ENCODE data around the gene RAB7B. TPM values are rescaled to one million over a fixed set of nuclear protein-coding genes. Genes with fewer than 3 reads are reported as not detected.
A peak's percentile ranks its signal among the peaks of the same experiment; 100 is the strongest.
"Not testable (repeated sequence)": the region's sequence is repeated elsewhere in the genome, so short reads cannot be mapped to it uniquely, and the experiment has no call there.

Gene RAB7B
- total RNA-seq, 2 donors from 2014 or later, result not detected

DNA sequence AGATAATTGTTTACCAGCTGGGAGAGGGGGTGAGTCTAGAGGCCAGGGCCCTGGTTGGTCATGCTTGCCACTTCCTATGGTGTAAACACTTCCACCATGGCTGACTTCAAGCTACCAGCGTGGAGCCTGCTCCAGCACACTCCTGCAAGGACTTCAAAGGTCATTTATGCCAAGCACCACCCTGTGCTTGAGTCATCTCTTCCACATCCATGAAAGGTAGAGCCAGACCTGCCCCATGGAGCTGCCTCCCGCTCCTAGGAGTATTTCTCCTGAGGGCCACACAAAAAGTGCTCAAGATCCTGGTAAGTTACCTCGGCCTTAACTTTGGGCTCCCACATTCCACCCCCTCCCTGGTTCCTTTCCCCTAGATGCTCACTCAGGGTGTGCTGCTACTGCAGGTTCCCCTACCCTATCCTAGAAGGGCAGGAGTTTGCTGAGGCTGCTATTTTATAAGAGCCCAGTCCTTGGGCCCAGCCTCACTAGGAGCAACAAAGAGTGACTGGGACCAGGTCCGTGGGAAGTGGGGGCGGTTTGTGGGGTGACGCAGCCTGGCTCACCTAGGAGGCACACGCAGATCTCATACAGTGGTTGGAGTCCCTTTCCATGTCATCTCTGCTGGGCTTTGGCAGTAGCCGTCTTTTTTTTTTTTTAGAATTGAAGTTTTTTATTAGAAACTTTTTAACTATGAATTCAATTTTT lies 2.4 kb downstream of the RAB7B start:
- peaks cover 2 to 6% of the 10 kb centered on the region in 2 donors for H3K9me3 Mint-ChIP-seq
- peak; percentile 28 to 37 for DNase-seq
- H3K27ac Mint-ChIP-seq, result no peak overlapping the region
- H3K4me1 Mint-ChIP-seq (ENCODE audit: low read depth), result peaks cover 29% of the 10 kb centered on the region
- peaks cover 21% of the 10 kb centered on the region for H3K27me3 Mint-ChIP-seq (ENCODE audit: low read depth)
- ATAC-seq (replicated peaks in 1 of 2), result peak; percentile 63 to 68
- no peak overlapping the region for H3K4me3 Mint-ChIP-seq
- H3K36me3 Mint-ChIP-seq (ENCODE audit: insufficient read depth in 2 of 2), result no peaks in the 10 kb centered on the region

DNA sequence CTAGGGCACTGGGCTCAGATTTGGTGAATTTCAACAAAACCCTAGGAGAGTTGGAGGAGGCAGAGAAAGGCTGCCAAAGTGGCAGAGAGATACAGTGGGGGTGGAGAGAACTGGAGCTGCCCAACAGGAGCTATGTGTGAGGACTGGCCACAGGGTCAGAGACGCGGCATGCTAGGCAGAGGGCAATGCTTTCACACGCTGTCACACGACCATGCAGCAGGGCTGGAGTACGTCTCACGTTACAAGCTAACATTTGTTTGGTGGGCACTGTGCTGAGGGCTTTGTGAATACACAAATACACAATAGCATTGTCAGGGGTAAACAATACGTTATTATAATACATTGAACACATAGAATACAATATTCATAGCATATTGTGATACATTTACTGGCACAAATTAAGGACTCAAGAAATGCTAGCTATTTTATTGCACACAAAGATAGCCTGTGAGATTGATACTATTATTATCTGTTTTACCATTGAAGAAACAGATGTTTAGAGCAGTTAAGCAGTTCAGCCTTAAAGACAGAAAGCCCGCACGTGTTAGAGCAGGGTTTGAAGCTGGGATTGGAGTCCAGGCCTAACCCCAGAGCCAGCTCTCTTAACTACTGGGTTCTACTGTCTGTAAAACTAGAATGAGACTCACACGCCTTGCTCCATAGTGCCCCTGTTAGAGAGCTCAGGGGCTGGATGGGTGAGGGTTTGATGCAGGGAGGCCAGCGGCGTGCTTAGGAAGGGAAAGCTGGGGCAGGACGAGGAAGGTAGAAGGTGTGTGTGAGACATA lies 4.5 kb downstream of the RAB7B start:
- no peak for ATAC-seq (replicated peaks in 1 of 2)
- no peak overlapping the region for H3K4me3 Mint-ChIP-seq
- no peaks in the 10 kb centered on the region for H3K9me3 Mint-ChIP-seq
- peaks cover 19% of the 10 kb centered on the region for H3K4me1 Mint-ChIP-seq (ENCODE audit: low read depth)
- H3K36me3 Mint-ChIP-seq (ENCODE audit: insufficient read depth in 2 of 2), result no peaks in the 10 kb centered on the region
- peaks cover 20% of the 10 kb centered on the region for H3K27me3 Mint-ChIP-seq (ENCODE audit: low read depth)
- H3K27ac Mint-ChIP-seq, result no peak overlapping the region
- no peak for DNase-seq

- Mint-ChIP-seq H3K4me1 (ENCODE audit: low read depth) (peaks cover 10% of the 10 kb centered on the region), H3K27me3 (ENCODE audit: low read depth) (peaks cover 22% of the 10 kb centered on the region)
- not testable (repeated sequence) for H3K27ac Mint-ChIP-seq; H3K36me3 Mint-ChIP-seq (ENCODE audit: insufficient read depth in 2 of 2); DNase-seq; H3K9me3 Mint-ChIP-seq; H3K4me3 Mint-ChIP-seq; ATAC-seq (replicated peaks in 1 of 2)
Measured at GRCh38 chr1:205996641-205997040, 6.6 kb downstream of the RAB7B start.

DNA sequence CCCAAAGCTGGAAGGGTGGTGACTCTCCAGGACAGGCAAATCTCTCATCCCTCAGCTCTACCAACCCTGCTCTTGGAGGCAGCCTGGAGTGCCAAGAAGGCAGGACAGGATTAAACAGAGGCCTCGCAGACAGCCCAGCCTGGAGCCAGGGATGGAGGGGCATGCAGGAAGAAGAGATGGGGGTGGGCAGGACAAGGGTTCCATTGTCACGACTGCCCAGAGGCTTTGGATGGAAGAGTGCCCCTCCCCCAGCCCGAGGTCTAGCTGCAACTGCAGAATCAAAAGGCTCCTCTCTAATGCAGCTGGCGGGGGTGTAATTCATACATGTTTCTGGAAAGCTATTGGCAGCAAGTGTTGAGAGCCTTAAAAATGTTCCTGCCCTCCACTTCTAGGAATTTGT lies 8.8 kb downstream of the RAB7B start:
- Mint-ChIP-seq H3K27me3 (ENCODE audit: low read depth) (peaks cover 40% of the 10 kb centered on the region), H3K9me3 (no peaks in the 10 kb centered on the region), H3K4me1 (ENCODE audit: low read depth) (no peaks in the 10 kb centered on the region), H3K4me3 (no peak overlapping the region), H3K27ac (no peak overlapping the region), H3K36me3 (ENCODE audit: insufficient read depth in 2 of 2) (no peaks in the 10 kb centered on the region)
- ATAC-seq (replicated peaks in 1 of 2) (no peak), DNase-seq (no peak)

GRCh38 chr1:205993068-205993467 lies 10.1 kb downstream of the RAB7B start:
- Mint-ChIP-seq H3K27me3 (ENCODE audit: low read depth) (peaks cover 40% of the 10 kb centered on the region), H3K9me3 (no peaks in the 10 kb centered on the region), H3K27ac (no peak overlapping the region), H3K36me3 (ENCODE audit: insufficient read depth in 2 of 2) (no peaks in the 10 kb centered on the region), H3K4me3 (no peak overlapping the region), H3K4me1 (ENCODE audit: low read depth) (no peaks in the 10 kb centered on the region)
- no peak for DNase-seq
- ATAC-seq (replicated peaks in 1 of 2), result no peak

- no peaks in the 10 kb centered on the region for H3K4me1 Mint-ChIP-seq (ENCODE audit: low read depth)
- DNase-seq, result no peak
- H3K27ac Mint-ChIP-seq, result no peak overlapping the region
- H3K4me3 Mint-ChIP-seq, result no peak overlapping the region
- no peak for ATAC-seq (replicated peaks in 1 of 2)
- H3K36me3 Mint-ChIP-seq (ENCODE audit: insufficient read depth in 2 of 2), result no peaks in the 10 kb centered on the region
- H3K27me3 Mint-ChIP-seq (ENCODE audit: low read depth), result peaks cover 40% of the 10 kb centered on the region
- no peaks in the 10 kb centered on the region for H3K9me3 Mint-ChIP-seq
Measured at GRCh38 chr1:205992218-205992882, 10.8 kb downstream of the RAB7B start.

DNA sequence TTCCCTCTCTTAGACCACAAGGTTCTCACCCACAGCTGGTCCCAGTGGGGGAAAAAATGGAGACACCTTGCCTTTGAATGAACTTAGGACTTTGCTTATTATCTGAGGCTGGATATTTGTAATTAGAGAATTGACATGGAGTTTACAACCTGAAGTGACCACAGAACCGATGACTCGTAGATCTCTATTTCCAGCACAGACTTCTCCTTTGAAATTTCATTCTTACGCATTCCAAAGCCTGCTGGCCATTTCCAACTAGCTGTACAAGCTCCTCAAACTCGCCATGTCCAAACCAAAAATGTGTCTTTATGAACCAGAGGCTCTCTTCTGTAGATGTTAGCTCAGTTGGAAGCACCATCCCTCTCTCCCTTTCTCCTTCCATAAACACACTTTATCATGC lies 12.0 kb downstream of the RAB7B start:
- no peak for DNase-seq
- ATAC-seq (replicated peaks in 1 of 2), result no peak
- H3K4me1 Mint-ChIP-seq (ENCODE audit: low read depth), result no peaks in the 10 kb centered on the region
- H3K27ac Mint-ChIP-seq, result no peak overlapping the region
- H3K36me3 Mint-ChIP-seq (ENCODE audit: insufficient read depth in 2 of 2), result no peaks in the 10 kb centered on the region
- peaks cover 34% of the 10 kb centered on the region for H3K27me3 Mint-ChIP-seq (ENCODE audit: low read depth)
- H3K4me3 Mint-ChIP-seq, result no peak overlapping the region
- H3K9me3 Mint-ChIP-seq, result no peaks in the 10 kb centered on the region

DNA sequence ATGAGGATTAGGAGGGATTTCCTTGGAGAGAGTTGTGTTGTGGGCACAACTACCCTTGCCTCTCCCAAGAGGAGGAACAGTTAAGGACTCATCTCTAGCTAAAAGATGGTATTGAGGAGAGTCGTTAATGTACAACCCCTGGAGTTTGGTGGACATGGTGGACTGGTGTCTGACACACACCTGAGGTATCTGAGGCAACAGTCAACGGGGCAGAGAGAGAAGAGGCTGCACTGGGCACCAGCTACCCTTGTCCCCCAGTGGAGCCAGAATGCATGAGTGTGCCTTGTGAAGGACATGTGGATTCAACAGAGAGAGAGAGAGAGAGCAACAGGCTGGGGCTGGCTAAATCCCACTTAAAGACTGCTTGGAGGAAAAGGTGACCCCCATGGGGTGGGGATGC lies 13.0 kb downstream of the RAB7B start:
- Mint-ChIP-seq H3K4me3 (no peak overlapping the region), H3K36me3 (ENCODE audit: insufficient read depth in 2 of 2) (no peaks in the 10 kb centered on the region), H3K27ac (no peak overlapping the region), H3K4me1 (ENCODE audit: low read depth) (no peaks in the 10 kb centered on the region), H3K9me3 (no peaks in the 10 kb centered on the region), H3K27me3 (ENCODE audit: low read depth) (peaks cover 34% of the 10 kb centered on the region)
- no peak for DNase-seq
- ATAC-seq (replicated peaks in 1 of 2), result no peak

GRCh38 chr1:205989786-205990185 lies 13.4 kb downstream of the RAB7B start:
- Mint-ChIP-seq H3K36me3 (ENCODE audit: insufficient read depth in 2 of 2) (no peaks in the 10 kb centered on the region), H3K9me3 (no peaks in the 10 kb centered on the region), H3K27me3 (ENCODE audit: low read depth) (peaks cover 34% of the 10 kb centered on the region), H3K4me3 (no peak overlapping the region), H3K4me1 (ENCODE audit: low read depth) (no peaks in the 10 kb centered on the region), H3K27ac (no peak overlapping the region)
- ATAC-seq (replicated peaks in 1 of 2) (no peak), DNase-seq (no peak)

- no peak for DNase-seq
- Mint-ChIP-seq H3K4me1 (ENCODE audit: low read depth) (no peaks in the 10 kb centered on the region), H3K36me3 (ENCODE audit: insufficient read depth in 2 of 2) (no peaks in the 10 kb centered on the region), H3K27ac (no peak overlapping the region), H3K9me3 (no peaks in the 10 kb centered on the region), H3K27me3 (ENCODE audit: low read depth) (peaks cover 26% of the 10 kb centered on the region), H3K4me3 (no peak overlapping the region)
- ATAC-seq (replicated peaks in 1 of 2), result no peak
Measured at GRCh38 chr1:205988585-205988995, 14.6 kb downstream of the RAB7B start.

GRCh38 chr1:205986861-205987260 lies 16.3 kb downstream of the RAB7B start:
- ATAC-seq (replicated peaks in 1 of 2), result no peak
- Mint-ChIP-seq H3K27me3 (ENCODE audit: low read depth) (peaks cover 20% of the 10 kb centered on the region), H3K9me3 (peaks cover 3 to 5% of the 10 kb centered on the region in 2 donors), H3K4me1 (ENCODE audit: low read depth) (no peaks in the 10 kb centered on the region), H3K4me3 (no peak overlapping the region), H3K36me3 (ENCODE audit: insufficient read depth in 2 of 2) (no peaks in the 10 kb centered on the region), H3K27ac (no peak overlapping the region)
- DNase-seq, result no peak

GRCh38 chr1:205986292-205986691 lies 16.9 kb downstream of the RAB7B start:
- Mint-ChIP-seq H3K36me3 (ENCODE audit: insufficient read depth in 2 of 2) (no peaks in the 10 kb centered on the region), H3K4me1 (ENCODE audit: low read depth) (no peaks in the 10 kb centered on the region), H3K4me3 (no peak overlapping the region), H3K27me3 (ENCODE audit: low read depth) (peaks cover 14% of the 10 kb centered on the region), H3K9me3 (peaks cover 3 to 6% of the 10 kb centered on the region in 2 donors), H3K27ac (no peak overlapping the region)
- DNase-seq (no peak), ATAC-seq (replicated peaks in 1 of 2) (no peak)

DNA sequence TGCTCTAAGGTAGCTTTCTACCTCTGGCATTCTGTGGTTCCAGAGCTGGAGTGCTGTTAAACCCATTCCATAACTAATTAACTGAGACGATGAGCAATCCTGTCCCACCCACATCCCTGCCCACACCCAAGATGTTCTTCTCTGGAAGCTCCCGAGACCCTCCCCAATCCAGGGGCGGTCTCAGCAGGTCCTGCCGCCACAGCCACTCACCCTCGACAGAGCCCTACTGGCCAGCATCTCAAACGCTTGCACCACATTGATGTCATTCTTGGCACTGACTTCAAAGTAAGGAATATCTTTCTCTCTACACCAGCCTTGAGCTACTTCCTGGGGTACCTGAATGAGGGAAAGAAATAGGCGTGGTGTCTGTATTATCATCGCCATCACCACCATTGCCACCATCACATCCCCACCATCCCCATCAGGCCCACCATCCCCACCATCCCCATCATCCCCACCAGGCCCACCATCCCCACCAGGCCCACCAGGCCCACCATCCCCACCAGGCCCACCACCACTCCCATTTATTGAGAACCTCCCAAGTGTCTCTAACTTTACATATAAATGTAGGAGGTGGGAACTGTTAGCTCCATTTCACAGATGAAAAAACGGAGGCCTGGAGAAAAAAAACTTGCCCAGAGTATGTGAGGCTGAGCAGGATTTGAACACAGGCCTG lies 17.7 kb downstream of the RAB7B start:
- Mint-ChIP-seq H3K36me3 (ENCODE audit: insufficient read depth in 2 of 2) (no peaks in the 10 kb centered on the region), H3K27ac (no peak overlapping the region), H3K4me1 (ENCODE audit: low read depth) (no peaks in the 10 kb centered on the region), H3K27me3 (ENCODE audit: low read depth) (peaks cover 10% of the 10 kb centered on the region), H3K4me3 (no peak overlapping the region), H3K9me3 (peaks cover 3 to 7% of the 10 kb centered on the region in 2 donors)
- DNase-seq (no peak), ATAC-seq (replicated peaks in 1 of 2) (no peak)

Data from activated T-cell treated with anti-CD3 and anti-CD28 coated beads, Interleukin-2, amount 50 U/mL, for 72 hours (primary cell).